GM10266 (cell line): ENCODE data around the gene KRCC1.

Source experiments
- DNase-seq: peaks from one replicate; pipeline ENCODE4 v3.0.0; 2012; ENCODE audit errors: extremely low spot score
- TF ChIP-seq, protein P1 (sequence below): IDR thresholded peaks from 2 replicates; pipeline ENCODE4 v1.5.1; 2012; ENCODE audit warnings: mild to moderate bottlenecking, low read depth; ENCODE audit not compliant: control insufficient read depth, insufficient read depth; ENCODE audit errors: missing control alignments

The KRCC1 gene

DNA sequence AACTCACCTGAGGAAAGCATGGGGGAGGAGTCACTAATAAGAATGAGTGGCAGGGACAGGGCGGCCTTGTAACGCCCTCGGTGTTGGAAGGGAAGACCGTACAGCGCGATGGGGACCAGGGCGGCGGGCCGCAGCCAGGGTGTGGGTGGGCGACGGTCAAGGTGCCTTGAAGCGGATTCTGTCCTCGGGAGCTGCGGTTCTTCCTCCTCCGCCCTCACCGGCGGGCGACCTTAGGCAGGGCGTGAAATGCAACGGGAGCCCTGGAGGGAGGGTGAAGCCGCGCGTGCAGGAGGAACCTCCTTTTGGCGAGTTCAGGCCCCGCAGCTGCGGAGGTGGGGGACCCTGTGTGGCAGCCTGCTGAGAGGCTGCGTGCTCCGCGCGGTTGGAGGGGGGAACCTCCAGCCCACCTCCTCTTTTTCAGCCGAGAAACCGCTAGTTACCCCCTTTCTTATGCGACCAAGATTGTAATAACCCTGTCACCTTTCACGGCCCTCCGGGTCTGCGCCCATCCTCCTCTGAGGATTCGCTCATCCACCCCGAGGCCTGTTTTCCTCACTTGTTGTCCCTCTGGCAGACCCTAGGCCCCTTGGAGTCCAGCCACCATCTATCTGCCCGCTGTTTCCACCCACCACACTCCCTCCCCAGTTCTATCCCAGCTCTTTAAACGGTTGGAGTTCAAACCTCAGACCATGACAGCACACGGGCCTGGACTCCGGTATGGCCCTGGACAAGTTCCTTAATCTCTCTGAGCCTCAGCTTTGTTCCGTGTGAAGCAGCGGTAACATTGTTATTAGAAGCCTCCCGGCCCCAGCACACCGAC, 38.4 kb downstream of the KRCC1 start:
- TF ChIP-seq, protein P1, sequence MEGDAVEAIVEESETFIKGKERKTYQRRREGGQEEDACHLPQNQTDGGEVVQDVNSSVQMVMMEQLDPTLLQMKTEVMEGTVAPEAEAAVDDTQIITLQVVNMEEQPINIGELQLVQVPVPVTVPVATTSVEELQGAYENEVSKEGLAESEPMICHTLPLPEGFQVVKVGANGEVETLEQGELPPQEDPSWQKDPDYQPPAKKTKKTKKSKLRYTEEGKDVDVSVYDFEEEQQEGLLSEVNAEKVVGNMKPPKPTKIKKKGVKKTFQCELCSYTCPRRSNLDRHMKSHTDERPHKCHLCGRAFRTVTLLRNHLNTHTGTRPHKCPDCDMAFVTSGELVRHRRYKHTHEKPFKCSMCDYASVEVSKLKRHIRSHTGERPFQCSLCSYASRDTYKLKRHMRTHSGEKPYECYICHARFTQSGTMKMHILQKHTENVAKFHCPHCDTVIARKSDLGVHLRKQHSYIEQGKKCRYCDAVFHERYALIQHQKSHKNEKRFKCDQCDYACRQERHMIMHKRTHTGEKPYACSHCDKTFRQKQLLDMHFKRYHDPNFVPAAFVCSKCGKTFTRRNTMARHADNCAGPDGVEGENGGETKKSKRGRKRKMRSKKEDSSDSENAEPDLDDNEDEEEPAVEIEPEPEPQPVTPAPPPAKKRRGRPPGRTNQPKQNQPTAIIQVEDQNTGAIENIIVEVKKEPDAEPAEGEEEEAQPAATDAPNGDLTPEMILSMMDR, result no peak
- DNase-seq, result peak; percentile 50

DNA sequence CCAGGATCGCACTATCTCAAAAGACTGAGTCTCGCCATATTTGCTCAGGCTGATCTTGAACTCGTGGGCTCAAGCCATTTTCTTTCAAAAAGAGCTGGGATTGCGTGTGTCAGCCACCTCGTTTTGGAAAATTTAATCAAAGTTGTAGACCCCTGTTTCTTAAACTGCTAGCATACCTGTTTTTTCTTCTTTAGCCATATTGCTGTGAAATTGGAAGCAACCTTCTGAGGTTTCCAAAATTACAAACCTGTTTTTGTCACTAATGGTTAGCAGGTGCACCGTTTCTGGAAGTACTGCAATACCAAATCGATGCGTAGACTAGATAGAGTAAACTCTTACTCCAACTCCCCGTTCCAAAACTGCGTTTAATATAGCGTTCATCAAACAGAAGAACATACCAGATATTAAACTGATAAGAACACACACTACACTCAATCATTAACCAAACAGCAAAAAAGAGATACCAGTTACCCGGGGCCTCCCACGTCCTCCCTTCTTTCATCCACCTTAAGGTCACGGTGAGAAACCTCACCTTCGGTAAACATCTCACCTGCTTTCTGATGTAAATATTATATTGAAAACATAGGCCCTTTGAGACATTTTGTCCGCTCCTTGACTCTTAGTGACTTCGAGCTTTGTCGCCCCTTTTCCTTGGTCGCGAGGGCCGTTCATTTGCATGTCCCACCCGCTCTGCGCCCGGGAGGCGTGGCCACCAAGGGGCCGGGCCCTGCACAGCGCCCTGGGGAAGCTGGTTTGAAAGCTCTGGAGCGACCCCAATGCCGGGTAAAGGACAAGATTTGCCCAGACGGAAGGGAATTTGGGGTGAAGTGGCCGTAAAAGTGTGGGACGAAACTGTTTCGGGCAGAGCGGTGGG, 39.3 kb downstream of the KRCC1 start, which contains the start of gene RNU2-63P:
Gene RNU2-63P, minus strand, starts transcription at position 462 of the 874 bp plus-strand sequence.
- TF ChIP-seq, protein P1, result no peak

DNA sequence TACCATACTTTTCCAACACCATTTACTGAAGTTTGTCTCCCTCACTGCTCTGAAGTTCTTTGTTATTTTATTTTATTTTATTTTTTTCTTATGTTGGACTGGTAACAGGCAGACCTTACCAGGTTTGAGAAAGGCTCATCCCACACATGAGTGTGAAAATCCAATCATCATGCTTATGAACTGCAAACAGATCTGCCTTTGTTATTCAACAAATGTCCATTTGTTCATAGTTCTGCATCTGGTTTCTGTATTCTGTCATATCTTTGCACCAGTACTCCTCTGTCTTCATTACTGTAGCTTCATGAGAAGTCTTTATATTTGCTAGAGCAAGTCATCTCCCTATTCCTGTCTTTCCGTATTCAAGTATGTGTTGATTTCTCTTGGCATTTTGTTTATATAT, 44.6 kb downstream of the KRCC1 start:
- no peak for DNase-seq
- TF ChIP-seq, protein P1, result no peak

More for the DNA sequence above, 39.3 kb downstream of the KRCC1 start, which contains the start of gene RNU2-63P:
- DNase-seq, result peak; percentile 67

DNA sequence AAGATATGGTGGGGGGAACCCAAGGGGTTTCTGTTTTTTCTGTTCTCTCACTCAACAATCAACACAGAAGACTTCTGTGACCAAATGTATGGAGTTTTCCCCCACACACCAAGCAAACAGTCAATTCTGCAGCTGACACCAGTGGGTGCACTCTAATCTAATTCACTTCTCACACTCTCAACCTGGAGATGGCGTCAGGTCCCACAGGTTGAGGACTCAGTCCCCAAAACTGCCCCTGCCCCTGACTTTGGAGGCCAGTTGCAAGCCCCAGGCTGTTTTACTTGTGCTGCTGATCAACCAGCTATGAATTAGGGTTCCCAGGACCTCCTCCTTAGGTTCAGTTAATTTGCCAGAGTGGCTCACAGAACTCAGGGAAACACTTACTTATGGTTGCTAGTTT, 45.4 kb downstream of the KRCC1 start:
- TF ChIP-seq, protein P1, result no peak
- DNase-seq, result no peak

DNA sequence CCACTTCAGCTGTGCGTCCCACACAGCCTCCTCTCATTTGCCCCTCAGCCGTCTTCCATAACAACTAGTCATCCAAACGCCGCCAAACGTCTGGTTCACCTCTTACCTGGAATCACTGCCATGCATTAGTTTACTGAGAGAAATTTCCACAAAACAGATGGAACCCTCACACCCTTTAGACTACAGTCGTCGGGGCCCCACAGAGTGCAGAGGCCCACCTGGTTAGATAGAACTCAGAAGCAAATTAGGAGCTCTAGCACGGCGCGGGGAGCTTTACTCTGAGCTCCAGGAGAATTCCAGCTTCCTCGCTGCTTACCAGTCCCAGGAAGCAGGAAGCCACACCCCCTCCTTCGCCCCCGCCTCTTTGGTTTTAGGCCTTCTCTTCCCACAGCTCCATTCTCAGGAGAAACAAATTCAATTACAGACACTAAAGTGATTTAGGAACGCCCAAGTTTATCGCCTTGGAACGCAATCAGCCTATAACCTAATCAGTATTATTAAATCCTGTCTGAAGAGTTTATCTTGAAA, 48.6 kb downstream of the KRCC1 start:
- DNase-seq, result no peak
- TF ChIP-seq, protein P1, result no peak

DNA sequence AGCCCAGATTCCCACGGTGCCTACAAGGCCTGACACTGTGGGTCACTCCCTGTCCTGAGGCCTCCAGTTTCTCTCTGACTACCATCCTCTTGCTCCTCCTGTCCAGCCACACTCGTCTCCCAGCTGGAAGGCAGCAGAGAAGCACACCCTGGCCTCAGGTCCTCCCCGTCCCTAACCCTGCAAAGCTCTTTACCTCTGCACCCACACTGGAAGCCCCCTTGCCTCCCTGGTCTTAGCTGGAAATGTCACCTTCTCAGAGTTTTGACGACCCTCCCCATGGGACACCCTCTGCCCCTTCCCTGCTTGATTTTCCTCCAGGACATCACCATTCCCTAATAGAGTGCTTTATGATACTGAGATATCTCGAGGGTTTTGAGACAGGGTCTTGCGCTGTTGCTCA, 49.8 kb downstream of the KRCC1 start:
- DNase-seq, result no peak
- TF ChIP-seq, protein P1, result no peak
